GM10266 (cell line): Measurements from ENCODE around the gene CHCT1.

Experiments used
- DNase-seq: peaks from one replicate; pipeline ENCODE4 v3.0.0; 2012; ENCODE audit errors: extremely low spot score
- TF ChIP-seq, protein P1 (sequence below): IDR thresholded peaks from 2 replicates; pipeline ENCODE4 v1.5.1; 2012; ENCODE audit warnings: mild to moderate bottlenecking, low read depth; ENCODE audit not compliant: control insufficient read depth, insufficient read depth; ENCODE audit errors: missing control alignments

CHCT1 gene

DNA sequence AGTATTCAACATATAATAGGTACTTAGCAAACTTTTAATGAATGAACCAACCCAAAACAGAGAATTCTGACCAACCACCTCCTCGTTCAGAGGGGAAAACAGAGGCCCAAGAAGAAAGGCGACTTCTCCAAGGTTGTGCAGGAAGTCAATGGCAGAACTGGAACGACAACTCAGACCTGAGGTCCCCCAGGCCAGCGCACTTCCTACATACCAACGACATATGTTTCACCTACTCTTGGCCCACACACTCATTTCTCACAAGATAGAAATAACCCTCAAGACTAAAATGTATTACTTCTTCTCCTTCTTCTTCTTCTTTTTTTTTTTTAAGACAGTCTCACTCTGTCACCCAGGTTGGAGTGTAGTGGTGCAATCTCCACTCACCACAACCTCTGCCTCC is 14.4 kb downstream of the CHCT1 start:
- DNase-seq: no peak
- TF ChIP-seq, protein P1, sequence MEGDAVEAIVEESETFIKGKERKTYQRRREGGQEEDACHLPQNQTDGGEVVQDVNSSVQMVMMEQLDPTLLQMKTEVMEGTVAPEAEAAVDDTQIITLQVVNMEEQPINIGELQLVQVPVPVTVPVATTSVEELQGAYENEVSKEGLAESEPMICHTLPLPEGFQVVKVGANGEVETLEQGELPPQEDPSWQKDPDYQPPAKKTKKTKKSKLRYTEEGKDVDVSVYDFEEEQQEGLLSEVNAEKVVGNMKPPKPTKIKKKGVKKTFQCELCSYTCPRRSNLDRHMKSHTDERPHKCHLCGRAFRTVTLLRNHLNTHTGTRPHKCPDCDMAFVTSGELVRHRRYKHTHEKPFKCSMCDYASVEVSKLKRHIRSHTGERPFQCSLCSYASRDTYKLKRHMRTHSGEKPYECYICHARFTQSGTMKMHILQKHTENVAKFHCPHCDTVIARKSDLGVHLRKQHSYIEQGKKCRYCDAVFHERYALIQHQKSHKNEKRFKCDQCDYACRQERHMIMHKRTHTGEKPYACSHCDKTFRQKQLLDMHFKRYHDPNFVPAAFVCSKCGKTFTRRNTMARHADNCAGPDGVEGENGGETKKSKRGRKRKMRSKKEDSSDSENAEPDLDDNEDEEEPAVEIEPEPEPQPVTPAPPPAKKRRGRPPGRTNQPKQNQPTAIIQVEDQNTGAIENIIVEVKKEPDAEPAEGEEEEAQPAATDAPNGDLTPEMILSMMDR: no peak

DNA sequence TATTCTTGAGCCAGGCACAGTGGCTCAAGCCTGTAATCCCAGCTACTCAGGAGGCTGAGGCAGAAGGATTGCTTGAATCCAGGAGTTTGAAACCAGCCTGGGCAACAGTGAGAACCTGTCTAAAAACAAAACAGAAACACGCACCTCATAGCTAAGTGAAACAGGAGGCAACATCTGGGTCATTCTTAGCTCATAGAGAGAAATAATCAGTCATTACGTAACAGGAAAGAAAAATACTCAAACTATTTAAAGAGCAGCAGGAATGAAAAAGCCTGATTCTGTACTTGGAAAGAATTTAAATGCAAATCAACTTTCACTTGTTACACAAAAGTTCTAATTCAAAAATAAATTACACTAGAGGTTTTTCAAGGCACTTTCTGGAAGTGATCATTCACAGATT is 17.2 kb downstream of the CHCT1 start:
- DNase-seq: no peak
- TF ChIP-seq, protein P1: no peak

DNA sequence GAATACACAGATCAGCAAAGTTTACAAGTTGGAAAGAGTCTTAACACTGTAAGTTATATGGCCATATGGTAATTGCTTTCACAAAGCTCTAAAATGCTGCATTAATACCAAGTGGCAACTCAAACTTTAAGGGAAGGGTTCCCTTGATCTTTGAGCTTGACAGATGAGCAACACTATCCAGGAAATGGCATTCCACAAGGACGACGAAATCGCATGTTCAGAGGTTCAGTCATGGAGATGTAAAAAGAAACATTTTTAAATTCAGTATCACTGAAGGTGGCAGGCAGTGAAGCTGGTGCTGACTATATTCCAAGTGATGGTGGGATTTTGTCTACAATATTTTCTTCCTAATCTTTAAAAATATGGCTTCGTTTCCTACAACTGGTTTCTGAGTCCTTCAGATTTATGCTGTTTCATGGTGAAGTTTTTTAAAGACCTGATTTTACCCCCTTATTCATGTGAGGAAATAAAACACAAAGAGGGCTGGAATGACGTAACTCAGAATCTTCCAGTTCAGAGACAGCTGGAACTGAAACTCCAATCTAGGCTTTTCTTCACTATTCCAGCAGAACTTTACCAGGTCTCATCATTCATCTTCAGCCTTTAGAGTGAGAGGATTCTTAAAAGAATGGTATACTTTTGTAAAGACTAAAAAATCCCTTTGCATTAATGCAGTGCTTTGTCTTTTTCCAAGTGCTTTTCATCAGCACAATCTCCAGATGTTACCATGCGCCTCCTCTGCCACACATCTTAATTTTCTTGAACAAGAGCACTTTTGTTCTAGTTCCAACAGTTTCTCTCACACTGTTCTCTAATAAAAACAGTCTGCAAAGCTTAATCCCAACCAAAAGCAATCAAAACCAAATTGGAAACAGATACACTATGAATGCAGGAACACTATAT is 20.2 kb downstream of the CHCT1 start:
- TF ChIP-seq, protein P1: no peak
- DNase-seq: no peak

DNA sequence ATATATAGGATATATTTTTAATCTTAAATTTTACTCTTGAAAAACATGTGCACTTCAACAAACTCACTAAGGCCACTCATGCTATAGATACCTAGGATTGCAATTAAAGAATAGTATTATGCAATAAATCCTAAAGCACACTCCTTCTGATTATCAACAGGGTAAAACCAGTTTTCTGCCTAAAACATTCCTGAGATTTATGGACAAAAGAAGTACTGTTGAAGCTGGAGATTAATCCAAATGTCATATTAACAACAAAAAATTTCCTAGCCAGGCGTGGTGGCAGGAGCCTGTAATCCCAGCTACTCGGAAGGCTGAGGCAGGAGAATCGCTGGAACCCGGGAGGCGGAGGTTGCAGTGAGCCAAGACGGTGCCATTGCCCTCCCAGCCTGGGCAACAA is 21.4 kb downstream of the CHCT1 start:
- DNase-seq: no peak
- TF ChIP-seq, protein P1: no peak

DNA sequence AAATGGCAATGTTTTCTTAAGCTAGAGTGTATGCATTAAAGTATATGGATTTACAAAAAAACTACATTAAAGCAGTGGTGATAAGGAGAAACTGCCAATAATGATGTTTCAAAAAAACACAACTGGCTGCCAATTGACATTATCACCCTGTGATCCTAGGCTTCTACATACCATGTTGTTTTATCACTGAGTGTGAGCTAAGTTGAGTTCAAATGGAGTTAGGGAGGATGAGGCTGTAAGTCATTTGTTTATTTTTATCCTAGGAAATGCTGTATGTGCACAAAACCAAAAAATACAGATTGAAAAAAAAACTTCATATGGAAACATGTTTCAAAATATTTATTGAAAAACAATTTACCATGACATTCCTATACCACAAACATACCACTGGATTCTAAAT is 22.9 kb downstream of the CHCT1 start:
- TF ChIP-seq, protein P1: no peak
- no peak for DNase-seq

DNA sequence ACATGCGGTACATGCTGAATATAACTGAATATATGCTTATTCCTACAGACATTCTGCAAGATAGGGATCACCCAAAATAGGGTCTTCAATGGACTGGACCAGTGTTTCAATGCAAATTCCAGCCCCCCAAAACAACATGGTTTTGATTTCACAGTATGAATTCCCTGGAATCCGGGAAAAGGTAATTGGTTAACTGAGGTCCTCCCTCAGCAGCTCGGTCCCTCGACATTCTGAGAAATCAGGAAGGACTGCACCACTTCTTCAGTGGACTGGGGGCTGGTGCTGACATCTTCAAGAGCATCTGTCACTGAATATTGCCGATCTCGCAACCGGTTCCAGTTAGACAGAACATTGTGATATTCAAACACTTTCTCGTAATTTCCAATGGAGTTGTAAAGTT is 25.1 kb downstream of the CHCT1 start:
- TF ChIP-seq, protein P1: no peak

DNA sequence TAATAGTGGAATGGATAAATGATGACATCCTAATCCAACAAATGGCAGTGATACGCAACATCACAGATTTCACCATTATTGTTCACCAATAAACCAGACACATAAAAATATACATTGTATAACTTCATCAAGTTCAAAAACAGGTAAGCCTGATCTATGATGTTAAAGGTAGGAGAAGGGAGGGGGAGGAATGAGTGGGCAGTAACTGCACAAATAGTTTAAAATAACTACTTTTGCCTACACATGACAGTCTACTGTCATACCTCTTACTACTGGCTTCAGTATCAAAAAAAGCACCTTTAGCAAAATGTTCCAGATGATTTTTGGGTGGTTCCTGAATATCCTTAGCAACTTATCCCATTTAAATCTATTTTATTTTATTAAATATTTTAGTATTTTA is 28.8 kb downstream of the CHCT1 start:
- no peak for DNase-seq

More for the DNA sequence above, 25.1 kb downstream of the CHCT1 start:
- no peak for DNase-seq

More for the DNA sequence above, 28.8 kb downstream of the CHCT1 start:
- TF ChIP-seq, protein P1: no peak
